Stomach (tissue), 4 donors: ENCODE results near the gene PRLR.

Experiments
- CTCF ChIP-seq, 7 experiments: fragments of 450-650 bp in 4 of 7; fragments of 200-600 bp in 3 of 7; sonication (generic) in 3 of 7; IDR thresholded peaks; one replicate each; pipeline ENCODE4 v1.5.1; 2016 to 2019; ENCODE audit warnings: antibody characterized with exemption in 7 of 7, control low read depth in 2 of 7, mild to moderate bottlenecking in 1 of 7
- POLR2A ChIP-seq, 4 donors: fragments of 450-650 bp; IDR thresholded peaks; one replicate each; pipeline ENCODE4 v1.6.1; 2016; ENCODE audit warnings: antibody characterized with exemption in 4 of 4, control low read depth in 2 of 4, mild to moderate bottlenecking in 1 of 4, moderate library complexity in 1 of 4

DNA sequence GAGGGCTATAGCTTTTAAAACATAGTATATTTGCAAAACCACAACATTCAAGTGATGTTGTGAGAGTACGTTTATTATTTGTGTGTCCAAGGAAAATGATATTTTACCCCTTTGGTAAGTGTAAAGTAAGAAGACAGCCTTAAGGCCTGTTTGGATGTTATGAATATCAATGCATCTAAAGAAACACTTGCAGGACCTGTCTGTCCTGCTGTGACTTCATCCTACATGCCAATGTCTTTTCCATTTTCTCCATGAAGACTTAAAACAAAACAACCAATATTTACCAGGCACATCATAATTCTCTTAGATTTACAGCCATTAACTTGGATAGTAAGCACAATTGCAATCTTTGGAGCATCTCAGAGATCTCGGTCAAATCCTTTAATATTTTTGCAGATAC, 29.0 kb downstream of the PRLR start:
- TF ChIP-seq CTCF (IDR thresholded peaks at IDR 0.05) (no peak), POLR2A (IDR thresholded peaks at IDR 0.05) (no peak)
